ENCODE results near the gene SSTR3. TPM values are rescaled to one million over a fixed set of nuclear protein-coding genes. Genes with fewer than 3 reads are reported as not detected.

SSTR3 gene
- total and polyA plus RNA-seq, 10 of the 15 experiments (the other 5 are each of a cell fraction or from before 2014, with no cell fraction given): 0.03 to 4.5 (median 2.4) TPM

GRCh38 chr22:37228106-37229011 is 16.1 kb upstream of the SSTR3 start:
- DNase-seq (ENCODE audit: low read depth, low spot score) (no peak), ATAC-seq (no peak), FAIRE-seq (no peak)
- Histone ChIP-seq H3K9ac (ENCODE audit: control insufficient read depth, insufficient read depth, low read length) (peak overlapping the region; percentile 30; the same call in 1 of the 2 replicates), H3K4me2 (ENCODE audit: control insufficient read depth, insufficient read depth) (0 out of 2 replicates have a peak overlapping the region, but pooled peaks have one; percentile 83), H3K79me2 (ENCODE audit: control insufficient read depth, insufficient read depth, low read length) (peaks cover 37% of the 10 kb centered on the region), H2AFZ (ENCODE audit: control insufficient read depth, low read depth, low read length) (no peak overlapping the region), H3K4me3 (no peak overlapping the region), H3K36me3 (ENCODE audit: control insufficient read depth in 2 of 2, insufficient read depth in 2 of 2, low read length in 1 of 2) (peaks cover 33 to 60% of the 10 kb centered on the region in 2 experiments), H4K20me1 (ENCODE audit: control insufficient read depth, insufficient read depth) (peaks cover 3% of the 10 kb centered on the region; the same call in 1 of the 2 replicates), H3K27me3 (replicated peaks in 1 of 2; ENCODE audit: control insufficient read depth in 2 of 2, insufficient read depth in 2 of 2, low read length in 1 of 2) (no peaks in the 10 kb centered on the region), H3K9me3 (replicated peaks; ENCODE audit: control insufficient read depth, insufficient read depth, low read length) (no peaks in the 10 kb centered on the region), H3K27ac (ENCODE audit: control insufficient read depth, insufficient read depth) (peak overlapping the region; percentile 100), H3K4me1 (ENCODE audit: control insufficient read depth, insufficient read depth, low read length) (peaks cover 69% of the 10 kb centered on the region)
- ChIA-PET RAD21 (ENCODE audit: unreplicated experiment) (interaction anchor here (2.3 to 4.6 kb wide), 5 partner anchors 9 to 31 kb away, joined by 11 to 99 read pairs (median 28); partner anchors contain the start of gene RAC2), SMC1A (ENCODE audit: uncharacterized antibody, unreplicated experiment) (interaction anchor here (1.1 to 6.5 kb wide), 6 partner anchors 11 to 32 kb away, joined by 3 to 109 read pairs (median 19); partner anchors contain the start of gene RAC2), POLR2A (interaction anchor here (2.5 to 5.8 kb wide), 4 partner anchors 9 to 28 kb away, joined by 20 to 140 read pairs (median 30); partner anchors contain the start of gene RAC2), CTCF (interaction anchor here (3.1 to 5.3 kb wide), 5 partner anchors 9 to 32 kb away, joined by 14 to 84 read pairs (median 21); partner anchors contain the start of gene RAC2)
- in situ Hi-C loops (cut with MboI): no loop called here
- intact Hi-C loops (cut with micrococcal nuclease; ENCODE audit: unreplicated experiment): no loop called here
- TF ChIP-seq RUNX3 (IDR thresholded peaks at IDR 0.05; ENCODE audit: low read length) (peak; percentile 54), NRF1 (conservative IDR thresholded peaks at IDR 0.05; ENCODE audit: low read depth, low read length) (no peak), POLR2AphosphoS2 (IDR thresholded peaks at IDR 0.05; ENCODE audit: low read depth, low read length) (0 out of 2 replicates have a peak, but pooled peaks have one; percentile 7), POLR2A (IDR thresholded peaks at IDR 0.05; ENCODE audit: low read depth, low read length) (peak; percentile 48)
- no TSS peak for BruUV-seq (replicated peaks)
- 56% methylated on average over 20 of the region's 20 CpGs for WGBS (ENCODE audit: insufficient coverage, insufficient replicate concordance, low lambda C conversion rate, missing lambda C conversion rate)

- Histone ChIP-seq H3K9ac (ENCODE audit: control insufficient read depth, insufficient read depth, low read length) (no peak overlapping the region), H3K9me3 (replicated peaks; ENCODE audit: control insufficient read depth, insufficient read depth, low read length) (peaks cover 1% of the 10 kb centered on the region; the same call in 1 of the 3 replicates), H3K4me1 (ENCODE audit: control insufficient read depth, insufficient read depth, low read length) (peaks cover 70% of the 10 kb centered on the region), H3K27ac (ENCODE audit: control insufficient read depth, insufficient read depth) (no peak overlapping the region; the same call in 1 of the 2 replicates), H4K20me1 (ENCODE audit: control insufficient read depth, insufficient read depth) (no peaks in the 10 kb centered on the region), H2AFZ (ENCODE audit: control insufficient read depth, low read depth, low read length) (no peak overlapping the region), H3K4me3 (no peak overlapping the region), H3K79me2 (ENCODE audit: control insufficient read depth, insufficient read depth, low read length) (peaks cover 30% of the 10 kb centered on the region), H3K4me2 (ENCODE audit: control insufficient read depth, insufficient read depth) (no peak overlapping the region), H3K27me3 (replicated peaks in 1 of 2; ENCODE audit: control insufficient read depth in 2 of 2, insufficient read depth in 2 of 2, low read length in 1 of 2) (no peaks in the 10 kb centered on the region), H3K36me3 (ENCODE audit: control insufficient read depth in 2 of 2, insufficient read depth in 2 of 2, low read length in 1 of 2) (peaks cover 24 to 48% of the 10 kb centered on the region in 2 experiments)
- no TSS peak for BruUV-seq (replicated peaks)
- RAD21 ChIA-PET (ENCODE audit: unreplicated experiment): interaction anchor here (1.8 to 11.8 kb wide), 3 partner anchors 15 to 33 kb away, joined by 7 to 196 read pairs (median 41); partner anchors contain the start of gene RAC2
- POLR2A ChIA-PET: interaction anchor here (1.2 to 11.6 kb wide), 2 partner anchors 16 to 27 kb away, joined by 3 to 246 read pairs; partner anchors contain the start of gene RAC2
- 81% methylated on average over 13 of the region's 14 CpGs for WGBS (ENCODE audit: insufficient coverage, insufficient replicate concordance, low lambda C conversion rate, missing lambda C conversion rate)
- DNase-seq (ENCODE audit: low read depth, low spot score) (no peak), ATAC-seq (no peak), FAIRE-seq (no peak)
- intact Hi-C loops (cut with micrococcal nuclease; ENCODE audit: unreplicated experiment) (no loop called here), in situ Hi-C loops (cut with MboI) (no loop called here)
- CTCF ChIA-PET: interaction anchor here (1.3 to 4.9 kb wide), 3 partner anchors 14 to 34 kb away, joined by 5 to 66 read pairs (median 11); no protein-coding TSS in a partner anchor
- SMC1A ChIA-PET (ENCODE audit: uncharacterized antibody, unreplicated experiment): interaction anchor here (0.9 to 5.8 kb wide), 4 partner anchors 11 to 34 kb away, joined by 3 to 87 read pairs (median 30); partner anchors contain the start of gene RAC2
- TF ChIP-seq NFYA (IDR thresholded peaks at IDR 0.05; ENCODE audit: borderline replicate concordance, low read depth, low read length) (no peak), E2F4 (IDR thresholded peaks at IDR 0.05; ENCODE audit: low read depth, low read length) (no peak), EED (IDR thresholded peaks at IDR 0.05; ENCODE audit: low read depth) (no peak), SMC3 (IDR thresholded peaks at IDR 0.05; ENCODE audit: borderline replicate concordance, low read length) (no peak)
- TF ChIP-seq, protein P1, sequence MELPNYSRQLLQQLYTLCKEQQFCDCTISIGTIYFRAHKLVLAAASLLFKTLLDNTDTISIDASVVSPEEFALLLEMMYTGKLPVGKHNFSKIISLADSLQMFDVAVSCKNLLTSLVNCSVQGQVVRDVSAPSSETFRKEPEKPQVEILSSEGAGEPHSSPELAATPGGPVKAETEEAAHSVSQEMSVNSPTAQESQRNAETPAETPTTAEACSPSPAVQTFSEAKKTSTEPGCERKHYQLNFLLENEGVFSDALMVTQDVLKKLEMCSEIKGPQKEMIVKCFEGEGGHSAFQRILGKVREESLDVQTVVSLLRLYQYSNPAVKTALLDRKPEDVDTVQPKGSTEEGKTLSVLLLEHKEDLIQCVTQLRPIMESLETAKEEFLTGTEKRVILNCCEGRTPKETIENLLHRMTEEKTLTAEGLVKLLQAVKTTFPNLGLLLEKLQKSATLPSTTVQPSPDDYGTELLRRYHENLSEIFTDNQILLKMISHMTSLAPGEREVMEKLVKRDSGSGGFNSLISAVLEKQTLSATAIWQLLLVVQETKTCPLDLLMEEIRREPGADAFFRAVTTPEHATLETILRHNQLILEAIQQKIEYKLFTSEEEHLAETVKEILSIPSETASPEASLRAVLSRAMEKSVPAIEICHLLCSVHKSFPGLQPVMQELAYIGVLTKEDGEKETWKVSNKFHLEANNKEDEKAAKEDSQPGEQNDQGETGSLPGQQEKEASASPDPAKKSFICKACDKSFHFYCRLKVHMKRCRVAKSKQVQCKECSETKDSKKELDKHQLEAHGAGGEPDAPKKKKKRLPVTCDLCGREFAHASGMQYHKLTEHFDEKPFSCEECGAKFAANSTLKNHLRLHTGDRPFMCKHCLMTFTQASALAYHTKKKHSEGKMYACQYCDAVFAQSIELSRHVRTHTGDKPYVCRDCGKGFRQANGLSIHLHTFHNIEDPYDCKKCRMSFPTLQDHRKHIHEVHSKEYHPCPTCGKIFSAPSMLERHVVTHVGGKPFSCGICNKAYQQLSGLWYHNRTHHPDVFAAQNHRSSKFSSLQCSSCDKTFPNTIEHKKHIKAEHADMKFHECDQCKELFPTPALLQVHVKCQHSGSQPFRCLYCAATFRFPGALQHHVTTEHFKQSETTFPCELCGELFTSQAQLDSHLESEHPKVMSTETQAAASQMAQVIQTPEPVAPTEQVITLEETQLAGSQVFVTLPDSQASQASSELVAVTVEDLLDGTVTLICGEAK (IDR thresholded peaks at IDR 0.05; ENCODE audit: borderline replicate concordance): no peak
Measured at GRCh38 chr22:37226514-37226913, 14.2 kb upstream of the SSTR3 start.

Measured in GM12878 (cell line).